IMR-90 (cell line): ENCODE data around the gene CYP3A4. TPM values are rescaled to one million over a fixed set of nuclear protein-coding genes. Genes with fewer than 3 reads are reported as not detected.

Experiments
- ATAC-seq: fragments of 200-7000 bp; cut with Tn5 transposase; 2 replicates; pipeline ENCODE4 v1.9.1; 2020; ENCODE audit warnings: low read depth, mild to moderate bottlenecking, moderate library complexity
- BruUV-seq: library from RNA; stranded (reverse); fragments of 400-500 nt; replicated peaks from 2 replicates; lab custom pipeline; 2021; lab: Mats Ljungman, UMichigan
- CTCF ChIA-PET: fragments of 300-600 bp; formaldehyde crosslinking; extraction: SDS; loops from one replicate; lab custom pipeline; 2021; ENCODE audit warnings: antibody characterized with exemption; lab: Yijun Ruan, JAX
- POLR2A ChIA-PET: fragments of 300-600 bp; sonication (Branson Sonifier 250); formaldehyde crosslinking; loops from one replicate; lab custom pipeline; 2022; ENCODE audit warnings: antibody characterized with exemption; ENCODE audit not compliant: unreplicated experiment; lab: Charles Lee
- DNase-seq: peaks from one replicate; pipeline ENCODE4 v3.0.0; 2013
- H2AFZ ChIP-seq: replicated peaks from 2 replicates; pipeline ENCODE3; 2013; ENCODE audit warnings: low read length, mild to moderate bottlenecking; ENCODE audit not compliant: poor library complexity
- H2AK5ac ChIP-seq: 2 replicates; pipeline ENCODE4 v1.6.1; 2013; ENCODE audit warnings: low read depth, low read length, inconsistent platforms
- H2AK9ac ChIP-seq: replicated peaks from 2 replicates; pipeline ENCODE3; 2013; ENCODE audit warnings: mild to moderate bottlenecking, low read depth, low read length, moderate library complexity; ENCODE audit not compliant: poor library complexity
- H2BK120ac ChIP-seq: 2 replicates; pipeline ENCODE4 v1.6.1; 2013; ENCODE audit warnings: low read depth, low read length, inconsistent platforms
- H2BK15ac ChIP-seq: 3 replicates; pipeline ENCODE4 v1.6.1; 2013; ENCODE audit warnings: low read depth, low read length, inconsistent platforms
- H2BK20ac ChIP-seq: 2 replicates; pipeline ENCODE4 v1.6.1; 2013; ENCODE audit warnings: low read depth, mild to moderate bottlenecking, inconsistent platforms, low read length, moderate library complexity
- H2BK5ac ChIP-seq: 2 replicates; pipeline ENCODE4 v1.6.1; 2013; ENCODE audit warnings: mild to moderate bottlenecking, low read depth, low read length, inconsistent platforms; ENCODE audit not compliant: poor library complexity, severe bottlenecking
- H3K14ac ChIP-seq: replicated peaks from 2 replicates; pipeline ENCODE4 v1.6.1; 2013; ENCODE audit warnings: low read depth, low read length, inconsistent platforms
- H3K18ac ChIP-seq: 2 replicates; pipeline ENCODE4 v1.6.1; 2013; ENCODE audit warnings: low read depth, low read length, control low read depth
- H3K23ac ChIP-seq: 2 replicates; pipeline ENCODE4 v1.6.1; 2013; ENCODE audit warnings: low read depth, low read length, inconsistent platforms
- H3K27ac ChIP-seq: 2 replicates; pipeline ENCODE4 v1.5.1; 2013; ENCODE audit warnings: mild to moderate bottlenecking, control low read depth, low read length; ENCODE audit not compliant: insufficient read depth
- H3K27me3 ChIP-seq: 2 replicates; pipeline ENCODE4 v1.6.1; 2013; ENCODE audit warnings: low read length; ENCODE audit not compliant: control insufficient read depth, insufficient read depth
- H3K36me3 ChIP-seq: 2 replicates; pipeline ENCODE4 v1.6.1; 2013; ENCODE audit warnings: low read length, mixed read lengths; ENCODE audit not compliant: control insufficient read depth, insufficient read depth
- H3K4ac ChIP-seq: 2 replicates; pipeline ENCODE4 v1.6.1; 2013; ENCODE audit warnings: low read depth, low read length, inconsistent platforms
- H3K4me1 ChIP-seq: 2 replicates; pipeline ENCODE4 v1.6.1; 2013; ENCODE audit warnings: low read length, mixed read lengths; ENCODE audit not compliant: control insufficient read depth, insufficient read depth
- H3K4me2 ChIP-seq: 2 replicates; pipeline ENCODE4 v1.6.1; 2013; ENCODE audit warnings: low read depth, mild to moderate bottlenecking, control low read depth, low read length, moderate library complexity
- H3K4me3 ChIP-seq: 2 replicates; pipeline ENCODE4 v1.5.1; 2013; ENCODE audit warnings: low read depth, mild to moderate bottlenecking, control low read depth, low read length, moderate library complexity; ENCODE audit not compliant: insufficient read depth
- H3K56ac ChIP-seq: 2 replicates; pipeline ENCODE4 v1.6.1; 2013; ENCODE audit warnings: low read length, inconsistent platforms; ENCODE audit not compliant: insufficient read depth; ENCODE audit errors: extremely low read depth
- H3K79me1 ChIP-seq, 2 experiments: 2 replicates each; pipeline ENCODE4 v1.6.1; 2013; ENCODE audit warnings: low read length in 2 of 2, inconsistent platforms in 1 of 2, low read depth in 1 of 2
- H3K9ac ChIP-seq: 2 replicates; pipeline ENCODE4 v1.6.1; 2013; ENCODE audit warnings: low read depth, low read length, control low read depth
- H3K9me1 ChIP-seq: 2 replicates; pipeline ENCODE4 v1.6.1; 2013; ENCODE audit warnings: low read length, inconsistent platforms; ENCODE audit not compliant: insufficient read depth
- H3K9me3 ChIP-seq: 2 replicates; pipeline ENCODE4 v1.6.1; 2013; ENCODE audit warnings: low read length; ENCODE audit not compliant: control insufficient read depth, insufficient read depth
- H4K20me1 ChIP-seq: 2 replicates; pipeline ENCODE4 v1.6.1; 2013; ENCODE audit warnings: low read length, inconsistent platforms; ENCODE audit not compliant: insufficient read depth
- H4K5ac ChIP-seq: 2 replicates; pipeline ENCODE4 v1.6.1; 2013; ENCODE audit warnings: mild to moderate bottlenecking, low read depth, low read length, control low read depth
- H4K8ac ChIP-seq, 2 experiments: 2 replicates each; pipeline ENCODE4 v1.6.1; 2013; ENCODE audit warnings: low read depth in 2 of 2, low read length in 2 of 2, control low read depth in 1 of 2, inconsistent platforms in 1 of 2
- H4K91ac ChIP-seq: 2 replicates; pipeline ENCODE4 v1.6.1; 2013; ENCODE audit warnings: low read depth, low read length, inconsistent platforms; ENCODE audit not compliant: insufficient read depth
- BHLHE40 ChIP-seq: fragments of 150-350 bp; IDR thresholded peaks from 2 replicates; pipeline ENCODE4 v1.6.1; 2016; ENCODE audit warnings: mild to moderate bottlenecking, low read depth, low read length
- CEBPB ChIP-seq: IDR thresholded peaks from 2 replicates; pipeline ENCODE4 v1.6.1; 2012; ENCODE audit warnings: low read depth, low read length, improper control_type of control experiment
- CHD1 ChIP-seq: IDR thresholded peaks from 2 replicates; pipeline ENCODE4 v1.6.1; 2012; ENCODE audit warnings: low read depth, low read length, improper control_type of control experiment
- CTCF ChIP-seq: conservative IDR thresholded peaks from 2 replicates; pipeline ENCODE4 v1.5.1; 2012; ENCODE audit warnings: mild to moderate bottlenecking, low read depth, low read length, improper control_type of control experiment
- FOS ChIP-seq: fragments of 150-350 bp; IDR thresholded peaks from 2 replicates; pipeline ENCODE4 v1.6.1; 2016; ENCODE audit warnings: low read depth, low read length
- MAFK ChIP-seq: IDR thresholded peaks from 2 replicates; pipeline ENCODE4 v1.6.1; 2012; ENCODE audit warnings: low read depth, low read length, improper control_type of control experiment
- MXI1 ChIP-seq: IDR thresholded peaks from 2 replicates; pipeline ENCODE4 v1.6.1; 2012; ENCODE audit warnings: low read depth, mild to moderate bottlenecking, low read length, moderate library complexity, borderline replicate concordance
- NFE2L2 ChIP-seq: fragments of 150-350 bp; IDR thresholded peaks from 2 replicates; pipeline ENCODE4 v1.6.1; 2016; ENCODE audit warnings: low read depth, mild to moderate bottlenecking, low read length
- POLR2A ChIP-seq: IDR thresholded peaks from 2 replicates; pipeline ENCODE4 v1.6.1; 2012; ENCODE audit warnings: mild to moderate bottlenecking, low read depth, low read length
- RAD21 ChIP-seq: IDR thresholded peaks from 2 replicates; pipeline ENCODE4 v1.6.1; 2012; ENCODE audit warnings: low read length, improper control_type of control experiment
- RCOR1 ChIP-seq: IDR thresholded peaks from 2 replicates; pipeline ENCODE4 v1.6.1; 2012; ENCODE audit warnings: mild to moderate bottlenecking, low read length, improper control_type of control experiment; ENCODE audit not compliant: insufficient replicate concordance
- RFX5 ChIP-seq: IDR thresholded peaks from 2 replicates; pipeline ENCODE4 v1.8.0; 2012; ENCODE audit warnings: low read depth, mild to moderate bottlenecking, low read length, moderate library complexity
- SMC3 ChIP-seq: fragments of 150-350 bp; IDR thresholded peaks from 2 replicates; pipeline ENCODE4 v1.6.1; 2016; ENCODE audit warnings: low read depth, mild to moderate bottlenecking, antibody characterized with exemption, low read length, moderate library complexity
- USF2 ChIP-seq: fragments of 150-350 bp; IDR thresholded peaks from 2 replicates; pipeline ENCODE4 v1.6.1; 2017; ENCODE audit warnings: mild to moderate bottlenecking, antibody characterized with exemption, low read length, low read depth
- WGBS, 2 experiments: methylation state at CpG; one replicate each; pipeline versions ENCODE4 v1.1.5 to v1.1.7; 2013; ENCODE audit warnings: missing lambda C conversion rate in 2 of 2; ENCODE audit not compliant: insufficient read length in 1 of 2; ENCODE audit errors: extremely low coverage in 2 of 2; 5-methylcytosine and 5-hydroxymethylcytosine counted together
- dilution Hi-C: fragments of 300-500 bp; cut with HindIII; formaldehyde crosslinking; loops from one replicate; pipeline ENCODE4 v1.14.3; 2018; ENCODE audit warnings: low sequenced_read_pairs; ENCODE audit not compliant: unreplicated experiment
- in situ Hi-C: fragments of 300-500 bp; cut with MboI; formaldehyde crosslinking; loops from 3 replicates; pipeline ENCODE4 v1.14.3; 2019; ENCODE audit warnings: low sequenced_read_pairs, inconsistent platforms, mixed read lengths
- intact Hi-C: fragments of 100-400 bp; cut with micrococcal nuclease; formaldehyde crosslinking; loops from 2 replicates; pipeline ENCODE4 v1.10.0; 2022
- polyA plus RNA-seq, 3 experiments: library from polyadenylated mRNA; depleted of rRNA; stranded (reverse); fragments of >200 nt; gene quantifications; 2 replicates each; pipeline ENCODE4 v1.2.3, GENCODE V29; 2012; ENCODE audit warnings: low replicate concordance in 1 of 3
- total RNA-seq: library from RNA; depleted of rRNA; stranded (reverse); fragments of >200 nt; gene quantifications from 2 replicates; pipeline ENCODE4 v1.2.3, GENCODE V29; 2012

Gene CYP3A4
- total and polyA plus RNA-seq, 2 of the 4 experiments (the other 2 are of a cell fraction): not detected

- Histone ChIP-seq H4K20me1 (no peaks in the 10 kb centered on the region), H3K27me3 (no peaks in the 10 kb centered on the region), H2BK5ac (no peak overlapping the region), H4K5ac (no peak overlapping the region), H2BK120ac (no peak overlapping the region), H3K36me3 (no peaks in the 10 kb centered on the region), H2BK15ac (no peak overlapping the region), H4K8ac (no peak overlapping the region), H3K18ac (no peak overlapping the region), H3K23ac (no peak overlapping the region), H2BK20ac (no peak overlapping the region), H3K4me3 (no peak overlapping the region), H4K91ac (no peak overlapping the region), H3K4me2 (no peak overlapping the region), H3K79me1 (no peaks in the 10 kb centered on the region), H2AK9ac (no peak overlapping the region), H2AK5ac (no peak overlapping the region), H3K14ac (no peak overlapping the region), H3K9me1 (no peaks in the 10 kb centered on the region), H2AFZ (no peak overlapping the region), H3K4me1 (no peaks in the 10 kb centered on the region), H3K27ac (no peak overlapping the region), H3K9ac (no peak overlapping the region), H3K4ac (no peak overlapping the region), H3K9me3 (no peaks in the 10 kb centered on the region), H3K56ac (no peak overlapping the region)
- no peak for DNase-seq
- WGBS, 2 experiments: no CpG with 5 or more reads among the region's 5 CpGs
- in situ Hi-C loops: no loop called here
- ATAC-seq: no peak
- intact Hi-C loops: no loop called here
- ChIA-PET POLR2A (no interaction called here), CTCF (no interaction called here)
- TF ChIP-seq POLR2A: no peak
- no peak for TF ChIP-seq CTCF
- TF ChIP-seq FOS: no peak
- TF ChIP-seq SMC3: no peak
- TF ChIP-seq MXI1: no peak
- TF ChIP-seq MAFK: no peak
- no peak for TF ChIP-seq NFE2L2
- TF ChIP-seq CHD1: no peak
- TF ChIP-seq RCOR1: no peak
- no peak for TF ChIP-seq USF2
- TF ChIP-seq CEBPB: no peak
- no peak for TF ChIP-seq BHLHE40
- TF ChIP-seq RFX5: no peak
- TF ChIP-seq RAD21: no peak
- no TSS peak for BruUV-seq
- dilution Hi-C loops: no loop called here
These were observed 24.8 kb upstream of the CYP3A4 start for GRCh38 chr7:99808766-99809165.
